ENCODE data around the gene NOSTRIN.

GRCh38 chr2:168821577-168821976, 19.1 kb downstream of the NOSTRIN start:
- TF ChIP-seq CTCF (IDR thresholded peaks at IDR 0.05) (no peak), POLR2AphosphoS5 (IDR thresholded peaks at IDR 0.05) (no peak), POLR2A (IDR thresholded peaks at IDR 0.05) (no peak)

Measured in sigmoid colon (tissue), 4 donors.